ENCODE measurements around the gene LRRC47. TPM values are rescaled to one million over a fixed set of nuclear protein-coding genes. Genes with fewer than 3 reads are reported as not detected.

LRRC47 gene
- total RNA-seq, 1 donor from 2014 or later, result 37.9 TPM

DNA sequence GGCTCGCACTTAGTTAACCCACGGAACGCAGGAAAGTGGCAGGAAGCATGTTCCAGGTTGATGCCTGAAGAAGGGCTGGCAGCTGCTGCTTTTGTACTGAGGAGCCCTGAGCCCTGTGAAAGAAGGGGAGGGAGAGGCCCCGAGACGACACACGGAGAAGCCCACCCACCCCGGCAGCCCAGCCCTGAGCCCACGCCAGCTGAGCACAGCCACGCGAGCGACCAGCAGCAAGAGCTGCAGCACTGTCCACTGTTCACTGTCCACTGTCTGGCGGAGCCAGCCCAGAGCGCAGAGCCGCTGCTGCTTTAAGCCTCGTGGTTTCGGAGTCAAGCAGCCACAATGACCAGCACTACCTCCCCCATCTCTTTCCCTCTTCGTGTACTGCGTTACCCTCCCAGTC is 5.3 kb downstream of the LRRC47 start:
- no peak for FAIRE-seq
- peaks cover 20% of the 10 kb centered on the region for H3K36me3 ChIP-seq (ENCODE audit: control insufficient read depth, insufficient read depth, low read length)

DNA sequence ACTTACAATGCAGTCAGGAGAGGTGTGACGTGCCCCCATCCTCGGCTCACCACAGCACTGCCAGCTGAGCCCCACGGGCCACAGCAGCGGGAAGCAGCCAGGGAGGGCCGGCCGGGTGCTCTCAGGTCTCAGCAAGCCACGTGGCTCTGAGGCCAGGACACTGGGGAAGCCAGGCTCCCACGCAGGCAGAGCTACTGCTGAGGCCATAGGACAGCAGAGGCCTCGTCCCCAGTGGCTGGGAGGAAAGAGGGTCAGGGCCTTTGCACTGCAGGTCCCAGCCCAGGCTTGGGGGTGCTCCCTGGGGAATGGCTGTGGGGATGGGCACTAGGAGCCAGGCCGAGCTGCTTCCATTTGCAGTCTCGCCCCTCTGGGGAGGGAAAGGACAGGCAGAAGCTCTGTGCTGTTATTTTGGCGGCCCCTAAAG is 5.8 kb downstream of the LRRC47 start:
- FAIRE-seq, result no peak
- no peak overlapping the region for H3K4me3 ChIP-seq (ENCODE audit: low read depth, low read length)
- peaks cover 20% of the 10 kb centered on the region for H3K36me3 ChIP-seq (ENCODE audit: control insufficient read depth, insufficient read depth, low read length)
- no peaks in the 10 kb centered on the region for H3K27me3 ChIP-seq (ENCODE audit: control insufficient read depth, insufficient read depth, low read length)
- TF ChIP-seq, protein P1, sequence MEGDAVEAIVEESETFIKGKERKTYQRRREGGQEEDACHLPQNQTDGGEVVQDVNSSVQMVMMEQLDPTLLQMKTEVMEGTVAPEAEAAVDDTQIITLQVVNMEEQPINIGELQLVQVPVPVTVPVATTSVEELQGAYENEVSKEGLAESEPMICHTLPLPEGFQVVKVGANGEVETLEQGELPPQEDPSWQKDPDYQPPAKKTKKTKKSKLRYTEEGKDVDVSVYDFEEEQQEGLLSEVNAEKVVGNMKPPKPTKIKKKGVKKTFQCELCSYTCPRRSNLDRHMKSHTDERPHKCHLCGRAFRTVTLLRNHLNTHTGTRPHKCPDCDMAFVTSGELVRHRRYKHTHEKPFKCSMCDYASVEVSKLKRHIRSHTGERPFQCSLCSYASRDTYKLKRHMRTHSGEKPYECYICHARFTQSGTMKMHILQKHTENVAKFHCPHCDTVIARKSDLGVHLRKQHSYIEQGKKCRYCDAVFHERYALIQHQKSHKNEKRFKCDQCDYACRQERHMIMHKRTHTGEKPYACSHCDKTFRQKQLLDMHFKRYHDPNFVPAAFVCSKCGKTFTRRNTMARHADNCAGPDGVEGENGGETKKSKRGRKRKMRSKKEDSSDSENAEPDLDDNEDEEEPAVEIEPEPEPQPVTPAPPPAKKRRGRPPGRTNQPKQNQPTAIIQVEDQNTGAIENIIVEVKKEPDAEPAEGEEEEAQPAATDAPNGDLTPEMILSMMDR (IDR thresholded peaks at IDR 0.05; ENCODE audit: insufficient read depth, low read length, severe bottlenecking), result no peak
- DNase-seq (ENCODE audit: low read depth), result no peak

More for the DNA sequence above, 5.3 kb downstream of the LRRC47 start:
- no peak for DNase-seq (ENCODE audit: low read depth)
- H3K27me3 ChIP-seq (ENCODE audit: control insufficient read depth, insufficient read depth, low read length), result no peaks in the 10 kb centered on the region
- TF ChIP-seq, protein P1 (IDR thresholded peaks at IDR 0.05; ENCODE audit: insufficient read depth, low read length, severe bottlenecking), result no peak
- H3K4me3 ChIP-seq (ENCODE audit: low read depth, low read length), result no peak overlapping the region

DNA sequence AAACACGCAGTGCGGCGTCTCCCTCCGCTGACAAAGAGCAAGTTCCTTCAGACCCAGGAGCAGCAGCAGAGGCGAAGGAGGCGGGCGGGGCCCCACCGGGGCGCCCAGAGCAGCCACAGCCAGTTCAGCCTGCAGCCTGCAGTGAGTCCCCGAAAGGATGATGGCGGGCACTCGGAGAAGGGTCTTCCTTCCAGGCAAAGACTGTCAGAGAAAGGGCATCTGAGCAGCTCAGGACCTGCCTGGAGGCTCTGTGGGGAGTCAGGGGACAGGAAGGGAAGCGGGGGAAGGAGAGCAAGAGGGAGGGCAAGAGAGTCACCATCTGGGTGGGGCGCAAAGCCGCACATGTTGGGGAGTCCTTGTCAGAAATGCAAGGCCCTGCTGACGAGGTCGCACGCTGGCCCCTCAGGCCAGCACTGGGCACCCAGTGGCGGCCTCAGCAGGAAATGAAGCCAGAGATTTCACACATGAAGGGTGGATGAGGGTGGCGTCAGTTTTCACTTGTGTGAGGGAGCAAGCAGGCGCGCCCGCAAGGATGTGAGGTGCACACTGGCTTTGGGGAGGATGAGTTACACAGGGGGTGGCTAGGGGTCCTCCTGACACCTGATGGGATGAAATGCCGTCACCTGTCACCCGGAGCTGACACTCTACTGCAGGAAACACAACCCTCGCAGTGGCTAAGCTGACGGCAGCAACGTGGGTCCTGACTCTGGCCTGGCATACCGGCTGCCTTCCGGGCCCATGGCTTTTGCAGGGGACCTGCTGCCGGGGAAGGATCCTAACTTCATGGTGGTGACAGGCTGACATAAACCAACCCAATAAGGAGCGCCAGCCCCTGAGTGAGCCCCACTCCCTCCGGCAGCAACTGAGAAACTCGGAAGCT is 6.6 kb downstream of the LRRC47 start:
- DNase-seq (ENCODE audit: low read depth) (no peak), FAIRE-seq (no peak)
- no peaks in the 10 kb centered on the region for H3K27me3 ChIP-seq (ENCODE audit: control insufficient read depth, insufficient read depth, low read length)
- peaks cover 24% of the 10 kb centered on the region for H3K36me3 ChIP-seq (ENCODE audit: control insufficient read depth, insufficient read depth, low read length)
- H3K4me3 ChIP-seq (ENCODE audit: low read depth, low read length), result no peak overlapping the region
- TF ChIP-seq, protein P1 (IDR thresholded peaks at IDR 0.05; ENCODE audit: insufficient read depth, low read length, severe bottlenecking), result no peak

DNA sequence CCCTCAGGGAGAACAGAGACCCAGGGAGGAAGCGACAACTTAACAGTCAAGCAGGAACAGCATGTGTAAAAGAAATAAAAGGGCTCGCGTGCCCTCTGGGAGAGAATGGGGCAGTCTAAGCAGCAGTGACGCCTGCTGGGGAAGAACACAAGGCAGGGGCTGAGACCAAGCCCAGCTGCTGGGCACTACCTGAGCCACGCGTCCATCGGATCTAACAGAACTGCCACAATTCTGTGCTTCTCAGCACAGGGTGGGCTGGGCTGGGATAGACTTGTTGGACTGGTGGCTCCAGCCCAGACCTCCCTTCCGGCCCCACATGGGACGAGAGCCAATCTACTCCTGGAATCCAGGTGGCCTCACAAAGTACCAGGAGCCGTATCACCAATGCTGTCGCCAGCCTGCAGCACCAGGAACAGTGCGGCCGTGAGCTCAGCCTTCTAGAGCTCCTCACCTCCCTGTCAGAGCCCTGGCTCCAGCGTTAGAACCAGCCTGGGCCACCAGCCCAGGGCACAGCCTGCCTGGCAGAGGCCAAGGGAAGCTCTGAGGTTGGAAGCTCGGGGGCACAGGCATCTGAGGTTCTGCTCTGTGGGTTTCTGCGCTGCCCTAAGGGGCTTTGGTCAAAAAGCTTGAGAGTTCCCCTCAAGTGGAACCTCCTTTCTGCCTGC is 7.4 kb downstream of the LRRC47 start:
- H3K36me3 ChIP-seq (ENCODE audit: control insufficient read depth, insufficient read depth, low read length), result peaks cover 30% of the 10 kb centered on the region
- no peak overlapping the region for H3K4me3 ChIP-seq (ENCODE audit: low read depth, low read length)
- DNase-seq (ENCODE audit: low read depth), result no peak
- TF ChIP-seq, protein P1 (IDR thresholded peaks at IDR 0.05; ENCODE audit: insufficient read depth, low read length, severe bottlenecking), result no peak
- H3K27me3 ChIP-seq (ENCODE audit: control insufficient read depth, insufficient read depth, low read length), result no peaks in the 10 kb centered on the region
- no peak for FAIRE-seq

DNA sequence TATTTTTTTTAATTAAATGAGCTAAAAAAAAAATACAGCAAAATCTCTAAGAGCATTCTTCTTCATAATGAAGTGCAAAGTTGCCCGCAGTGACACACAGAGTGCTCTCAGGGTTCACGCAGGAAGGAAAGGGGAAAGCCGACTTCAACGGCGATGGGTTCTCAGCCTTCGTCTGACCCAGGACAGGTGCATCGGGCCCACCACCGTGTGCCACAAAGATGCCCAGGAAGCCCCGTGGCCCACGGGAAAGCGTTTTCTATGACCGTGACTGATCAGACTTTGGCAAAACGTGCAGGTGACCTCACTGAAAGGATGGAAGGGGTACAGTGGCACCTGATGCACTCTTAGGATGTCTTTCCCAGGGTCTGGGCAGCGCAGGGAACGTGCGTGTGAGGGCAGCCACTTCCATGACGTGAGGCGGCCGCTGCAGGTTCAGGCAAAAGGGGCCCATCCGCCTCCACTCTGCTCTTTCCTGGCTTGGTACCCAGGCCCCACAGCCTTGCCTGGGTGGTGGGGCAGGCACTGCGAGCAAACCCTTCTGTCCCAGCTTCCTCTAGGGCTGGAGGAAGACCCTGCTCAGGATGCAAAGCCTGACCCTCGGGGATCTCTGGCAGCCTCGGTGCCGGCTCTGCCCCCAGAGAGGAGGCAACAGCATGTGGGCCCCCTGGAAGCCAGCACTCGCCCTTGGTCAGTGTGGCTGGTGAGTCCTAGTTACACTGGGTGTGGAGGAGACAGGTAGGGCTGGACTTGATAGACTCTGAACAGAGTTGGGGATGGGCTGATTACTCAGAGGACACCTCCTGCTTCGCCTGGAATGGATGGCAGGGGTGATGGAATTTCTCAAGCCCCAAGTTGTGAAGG is 8.3 kb downstream of the LRRC47 start:
- no peak for DNase-seq (ENCODE audit: low read depth)
- Histone ChIP-seq H3K27me3 (ENCODE audit: control insufficient read depth, insufficient read depth, low read length) (no peaks in the 10 kb centered on the region), H3K36me3 (ENCODE audit: control insufficient read depth, insufficient read depth, low read length) (peaks cover 33% of the 10 kb centered on the region), H3K4me3 (ENCODE audit: low read depth, low read length) (no peak overlapping the region)
- TF ChIP-seq, protein P1 (IDR thresholded peaks at IDR 0.05; ENCODE audit: insufficient read depth, low read length, severe bottlenecking), result no peak
- FAIRE-seq, result no peak
